ENCODE data around the gene RAPGEF1.

RAPGEF1 gene

GRCh38 chr9:131674425-131675421, 65.2 kb downstream of the RAPGEF1 start:
- FAIRE-seq (no peak), DNase-seq (ENCODE audit: insufficient read length, low spot score) (no peak)
- TF ChIP-seq POLR2A (IDR thresholded peaks at IDR 0.05; ENCODE audit: low read depth, low read length) = no peak

- no peak for TF ChIP-seq POLR2A (IDR thresholded peaks at IDR 0.05; ENCODE audit: low read depth, low read length)
- no peak for FAIRE-seq
These were observed 66.3 kb downstream of the RAPGEF1 start for GRCh38 chr9:131673531-131673930.

GRCh38 chr9:131673068-131673467, 66.8 kb downstream of the RAPGEF1 start:
- no peak for FAIRE-seq
- DNase-seq (ENCODE audit: insufficient read length, low spot score) = no peak

More at GRCh38 chr9:131673531-131673930, 66.3 kb downstream of the RAPGEF1 start:
- no peak for DNase-seq (ENCODE audit: insufficient read length, low spot score)

GRCh38 chr9:131672451-131672850, 67.4 kb downstream of the RAPGEF1 start:
- DNase-seq (ENCODE audit: insufficient read length, low spot score) (no peak), FAIRE-seq (no peak)
- no peak for TF ChIP-seq POLR2A (IDR thresholded peaks at IDR 0.05; ENCODE audit: low read depth, low read length)

More at GRCh38 chr9:131673068-131673467, 66.8 kb downstream of the RAPGEF1 start:
- no peak for TF ChIP-seq POLR2A (IDR thresholded peaks at IDR 0.05; ENCODE audit: low read depth, low read length)

GRCh38 chr9:131671133-131671520, 68.7 kb downstream of the RAPGEF1 start:
- DNase-seq (ENCODE audit: insufficient read length, low spot score) (no peak), FAIRE-seq (no peak)
- no peak for TF ChIP-seq POLR2A (IDR thresholded peaks at IDR 0.05; ENCODE audit: low read depth, low read length)

- FAIRE-seq = no peak
- no peak for TF ChIP-seq POLR2A (IDR thresholded peaks at IDR 0.05; ENCODE audit: low read depth, low read length)
- DNase-seq (ENCODE audit: insufficient read length, low spot score) = no peak
These were observed 69.4 kb downstream of the RAPGEF1 start for GRCh38 chr9:131670247-131671132.

GRCh38 chr9:131669269-131670157, 70.4 kb downstream of the RAPGEF1 start:
- FAIRE-seq (no peak), DNase-seq (ENCODE audit: insufficient read length, low spot score) (no peak)
- no peak for TF ChIP-seq POLR2A (IDR thresholded peaks at IDR 0.05; ENCODE audit: low read depth, low read length)

GRCh38 chr9:131668439-131669268, 71.2 kb downstream of the RAPGEF1 start:
- no peak for DNase-seq (ENCODE audit: insufficient read length, low spot score)
- FAIRE-seq = no peak
- TF ChIP-seq POLR2A (IDR thresholded peaks at IDR 0.05; ENCODE audit: low read depth, low read length) = no peak

GRCh38 chr9:131668057-131668438, 71.8 kb downstream of the RAPGEF1 start:
- DNase-seq (ENCODE audit: insufficient read length, low spot score) = no peak

GRCh38 chr9:131667576-131667975, 72.3 kb downstream of the RAPGEF1 start:
- FAIRE-seq (no peak), DNase-seq (ENCODE audit: insufficient read length, low spot score) (no peak)
- no peak for TF ChIP-seq POLR2A (IDR thresholded peaks at IDR 0.05; ENCODE audit: low read depth, low read length)

More at GRCh38 chr9:131668057-131668438, 71.8 kb downstream of the RAPGEF1 start:
- no peak for TF ChIP-seq POLR2A (IDR thresholded peaks at IDR 0.05; ENCODE audit: low read depth, low read length)
- no peak for FAIRE-seq

- no peak for TF ChIP-seq POLR2A (IDR thresholded peaks at IDR 0.05; ENCODE audit: low read depth, low read length)
- DNase-seq (ENCODE audit: insufficient read length, low spot score) (no peak), FAIRE-seq (no peak)
These were observed 73.1 kb downstream of the RAPGEF1 start for GRCh38 chr9:131666774-131667173.

GRCh38 chr9:131666029-131666428, 73.8 kb downstream of the RAPGEF1 start:
- no peak for TF ChIP-seq POLR2A (IDR thresholded peaks at IDR 0.05; ENCODE audit: low read depth, low read length)
- FAIRE-seq = no peak
- no peak for DNase-seq (ENCODE audit: insufficient read length, low spot score)
